GM12878 (cell line): Measurements from ENCODE around the gene HSPA4. TPM values are rescaled to one million over a fixed set of nuclear protein-coding genes. Genes with fewer than 3 reads are reported as not detected.

ENCODE experiments used
- ATAC-seq: fragments of 200-7000 bp; cut with Tn5 transposase; 3 replicates; pipeline ENCODE4 v1.9.1; 2020; ENCODE audit warnings: mild to moderate bottlenecking, moderate library complexity
- BruUV-seq: library from RNA; stranded (reverse); fragments of 400-500 nt; replicated peaks from 2 replicates; lab custom pipeline; 2021; lab: Mats Ljungman, UMichigan
- CTCF ChIA-PET: fragments of 300-600 bp; sonication (Branson Sonifier 250); formaldehyde crosslinking; extraction: SDS; loops from one replicate; lab custom pipeline; 2021; ENCODE audit warnings: inconsistent platforms; lab: Yijun Ruan, JAX
- POLR2A ChIA-PET: fragments of 350-600 bp; formaldehyde crosslinking; extraction: SDS; loops from one replicate; lab custom pipeline; 2021; ENCODE audit warnings: inconsistent platforms; lab: Charles Lee
- RAD21 ChIA-PET: fragments of 300-600 bp; sonication (Branson Sonifier 250); formaldehyde crosslinking; loops from one replicate; lab custom pipeline; 2023; ENCODE audit warnings: antibody characterized with exemption; ENCODE audit not compliant: unreplicated experiment; lab: Charles Lee
- SMC1A ChIA-PET: fragments of 300-600 bp; sonication (Branson Sonifier 250); formaldehyde crosslinking; loops from one replicate; lab custom pipeline; 2023; ENCODE audit not compliant: unreplicated experiment, uncharacterized antibody; lab: Charles Lee
- DNase-seq: peaks from one replicate; pipeline ENCODE4 v3.0.0-alpha.2; 2011; ENCODE audit warnings: low read depth, low spot score
- FAIRE-seq: peaks from 3 replicates; lab custom pipeline; 2011; peaks lifted over from hg19 to GRCh38; lab: Jason Lieb, UNC
- H2AFZ ChIP-seq: 2 replicates; pipeline ENCODE4 v1.6.0; 2011; ENCODE audit warnings: low read depth, low read length, control low read depth; ENCODE audit not compliant: control insufficient read depth
- H3K27ac ChIP-seq: 2 replicates; pipeline ENCODE4 v1.5.1; 2011; ENCODE audit warnings: control low read depth; ENCODE audit not compliant: control insufficient read depth, insufficient read depth
- H3K27me3 ChIP-seq, 2 experiments: replicated peaks in 1 of 2; 2 replicates each; pipeline versions ENCODE4 v1.6.0 to v1.6.1; 2011; ENCODE audit warnings: low read length in 1 of 2; ENCODE audit not compliant: control insufficient read depth in 2 of 2, insufficient read depth in 2 of 2
- H3K36me3 ChIP-seq, 2 experiments: 2 replicates each; pipeline ENCODE4 v1.5.1; 2011; ENCODE audit warnings: low read length in 1 of 2; ENCODE audit not compliant: control insufficient read depth in 2 of 2, insufficient read depth in 2 of 2
- H3K4me1 ChIP-seq: 2 replicates; pipeline ENCODE4 v1.6.1; 2011; ENCODE audit warnings: mild to moderate bottlenecking, low read length, moderate library complexity, mixed read lengths; ENCODE audit not compliant: control insufficient read depth, insufficient read depth
- H3K4me2 ChIP-seq: 2 replicates; pipeline ENCODE4 v1.6.0; 2011; ENCODE audit warnings: control low read depth; ENCODE audit not compliant: control insufficient read depth, insufficient read depth
- H3K4me3 ChIP-seq: fragments of 200-600 bp; sonication (generic); 2 replicates; pipeline ENCODE4 v1.5.1; 2016
- H3K79me2 ChIP-seq: 2 replicates; pipeline ENCODE4 v1.6.0; 2011; ENCODE audit warnings: low read length; ENCODE audit not compliant: control insufficient read depth, insufficient read depth
- H3K9ac ChIP-seq: 2 replicates; pipeline ENCODE4 v1.8.0; 2011; ENCODE audit warnings: low read length, control low read depth, mixed read lengths; ENCODE audit not compliant: control insufficient read depth, insufficient read depth
- H3K9me3 ChIP-seq: replicated peaks from 3 replicates; pipeline ENCODE4 v1.5.1; 2011; ENCODE audit warnings: mild to moderate bottlenecking, low read length; ENCODE audit not compliant: control insufficient read depth, insufficient read depth
- H4K20me1 ChIP-seq: 2 replicates; pipeline ENCODE4 v1.6.0; 2011; ENCODE audit not compliant: control insufficient read depth, insufficient read depth
- ATF3 ChIP-seq: IDR thresholded peaks from 2 replicates; pipeline ENCODE4 v1.6.1; 2011; ENCODE audit warnings: low read depth, mild to moderate bottlenecking, low read length, moderate library complexity, borderline replicate concordance; ENCODE audit errors: extremely low read depth
- BRCA1 ChIP-seq: IDR thresholded peaks from 2 replicates; pipeline ENCODE4 v1.6.1; 2011; ENCODE audit warnings: low read depth, low read length, improper control_type of control experiment
- CEBPZ ChIP-seq: fragments of 150-350 bp; IDR thresholded peaks from 2 replicates; pipeline ENCODE4 v1.6.1; 2016; ENCODE audit warnings: low read depth, low read length
- DPF2 ChIP-seq: fragments of 450-650 bp; IDR thresholded peaks from 2 replicates; pipeline ENCODE4 v1.6.1; 2017; ENCODE audit warnings: mild to moderate bottlenecking
- EP300 ChIP-seq, 2 experiments: fragments of 150-350 bp in 1 of 2; IDR thresholded peaks; 2 replicates each; pipeline ENCODE4 v1.6.1; 2011 to 2012; ENCODE audit warnings: low read depth in 2 of 2, low read length in 2 of 2, borderline replicate concordance in 1 of 2, improper control_type of control experiment in 1 of 2, inconsistent platforms in 1 of 2; ENCODE audit not compliant: control insufficient read depth in 1 of 2
- FOS ChIP-seq: IDR thresholded peaks from 3 replicates; pipeline ENCODE4 v1.6.1; 2011; ENCODE audit warnings: borderline replicate concordance; ENCODE audit not compliant: insufficient read length; ENCODE audit errors: extremely low read depth
- HDGF ChIP-seq: fragments of 450-650 bp; IDR thresholded peaks from 2 replicates; pipeline ENCODE4 v1.6.1; 2016; ENCODE audit warnings: antibody characterized with exemption
- IKZF1 ChIP-seq: fragments of 450-650 bp; conservative IDR thresholded peaks from 2 replicates; pipeline ENCODE4 v1.6.1; 2017; ENCODE audit warnings: antibody characterized with exemption, mild to moderate bottlenecking
- IKZF2 ChIP-seq, 2 experiments: fragments of 450-650 bp; IDR thresholded peaks; 2 replicates each; pipeline ENCODE4 v1.6.1; 2017; ENCODE audit warnings: mild to moderate bottlenecking in 2 of 2, moderate library complexity in 2 of 2
- MEF2B ChIP-seq: fragments of 450-650 bp; IDR thresholded peaks from 2 replicates; pipeline ENCODE4 v1.6.1; 2018; ENCODE audit warnings: mild to moderate bottlenecking, moderate library complexity; ENCODE audit not compliant: partially characterized antibody, poor library complexity, severe bottlenecking
- RAD21 ChIP-seq: IDR thresholded peaks from 2 replicates; pipeline ENCODE4 v1.6.1; 2011; ENCODE audit warnings: mild to moderate bottlenecking, low read depth, low read length, moderate library complexity; ENCODE audit not compliant: insufficient read depth
- SMAD1 ChIP-seq: fragments of 450-650 bp; IDR thresholded peaks from 2 replicates; pipeline ENCODE4 v1.6.1; 2018; ENCODE audit warnings: mild to moderate bottlenecking, low read depth; ENCODE audit not compliant: partially characterized antibody
- SMAD5 ChIP-seq: IDR thresholded peaks from 2 replicates; pipeline ENCODE4 v1.6.1; 2016; ENCODE audit warnings: antibody characterized with exemption, low read depth
- YY1 ChIP-seq: IDR thresholded peaks from 2 replicates; pipeline ENCODE4 v1.6.1; 2011; ENCODE audit warnings: low read depth, mild to moderate bottlenecking, low read length
- ZNF687 ChIP-seq: fragments of 450-650 bp; IDR thresholded peaks from 2 replicates; pipeline ENCODE4 v1.6.1; 2017; ENCODE audit warnings: mild to moderate bottlenecking, moderate library complexity
- WGBS: methylation state at CpG from one replicate; pipeline ENCODE4 v1.1.6; 2016; ENCODE audit warnings: low lambda C conversion rate; ENCODE audit not compliant: insufficient replicate concordance, insufficient coverage; ENCODE audit errors: missing lambda C conversion rate; 5-methylcytosine and 5-hydroxymethylcytosine counted together
- in situ Hi-C: fragments of 300-500 bp; cut with MboI; formaldehyde crosslinking; loops from 9 replicates; pipeline ENCODE4 v1.14.3; 2018; ENCODE audit warnings: mixed read lengths
- intact Hi-C: fragments of 100-400 bp; cut with micrococcal nuclease; formaldehyde crosslinking; loops from one replicate; pipeline ENCODE4 v1.14.2; 2022; ENCODE audit not compliant: unreplicated experiment
- polyA plus RNA-seq, 11 experiments: library from polyadenylated mRNA; depleted of rRNA in 4 of 11; unstranded in 6 of 11; stranded (reverse) in 5 of 11; fragments of >200 nt; fragmentation: Nextera tagmentation in 4 of 11; fragmentation: Illumina TruSeq in 1 of 11; extraction: Ambion mirVana in 4 of 11; extraction: Trizol in 1 of 11; gene quantifications; 1 replicate in 1 of 11; 2 replicates in 10 of 11; pipeline versions ENCODE4 v1.2.1 to v1.2.3, GENCODE V29; 2011 to 2016; ENCODE audit warnings: inconsistent platforms in 2 of 11, missing spikeins in 2 of 11, low read depth in 1 of 11
- total RNA-seq, 4 experiments: library from RNA; depleted of rRNA in 3 of 4; stranded (reverse); fragments of >200 nt in 3 of 4; fragmentation: Illumina TruSeq in 1 of 4; extraction: Trizol in 1 of 4; gene quantifications; 2 replicates each; pipeline versions ENCODE4 v1.2.1 to v1.2.3, GENCODE V29; 2013 to 2021

HSPA4 gene
- total and polyA plus RNA-seq, 10 of the 15 experiments (the other 5 are each of a cell fraction or from before 2014, with no cell fraction given) = 61.6 to 234 (median 116) TPM

- FAIRE-seq = no peak
- Histone ChIP-seq H3K27ac (no peak overlapping the region), H3K79me2 (no peaks in the 10 kb centered on the region), H3K27me3 (no peaks in the 10 kb centered on the region), H3K9me3 (no peaks in the 10 kb centered on the region), H4K20me1 (no peaks in the 10 kb centered on the region; the same call in 1 of the 2 replicates), H3K4me2 (no peak overlapping the region), H3K4me1 (no peaks in the 10 kb centered on the region; the same call in 1 of the 2 replicates), H3K9ac (no peak overlapping the region), H3K4me3 (no peak overlapping the region), H3K36me3 (no peaks in the 10 kb centered on the region), H2AFZ (no peak overlapping the region)
- in situ Hi-C loops = no loop called here
- SMC1A ChIA-PET = interaction anchor here (2.0 kb wide), 1 partner anchor 9 kb away, joined by 6 read pairs; no protein-coding TSS in a partner anchor
- no TSS peak for BruUV-seq
- no peak for DNase-seq
- WGBS = 26% methylated on average over 7 of the region's 7 CpGs
- no peak for ATAC-seq
- RAD21 ChIA-PET = no interaction called here
- CTCF ChIA-PET = interaction anchor here (0.8 to 1.3 kb wide), 2 partner anchors 9 to 120 kb away, joined by 3 to 4 read pairs; no protein-coding TSS in a partner anchor
- POLR2A ChIA-PET = no interaction called here
- intact Hi-C loops = no loop called here
- TF ChIP-seq SMAD1 (no peak), ATF3 (no peak), MEF2B (no peak), IKZF2 (IDR thresholded peaks at IDR 0.05) (no peak), ZNF687 (no peak), IKZF1 (no peak), RAD21 (no peak), BRCA1 (no peak), YY1 (no peak), SMAD5 (no peak), FOS (no peak), CEBPZ (no peak), DPF2 (no peak), EP300 (IDR thresholded peaks at IDR 0.05; ENCODE audit: borderline replicate concordance in 1 of 2, control insufficient read depth in 1 of 2, low read depth in 2 of 2, low read length in 2 of 2) (no peak), HDGF (no peak)
These were observed 68.4 kb downstream of the HSPA4 start for GRCh38 chr5:133120156-133120750.
